ENCODE measurements around the gene TMEM252. TPM values are rescaled to one million over a fixed set of nuclear protein-coding genes. Genes with fewer than 3 reads are reported as not detected.

The TMEM252 gene
- total and polyA plus RNA-seq, 2 donors (not counting 1 experiment from before 2014, with no cell fraction given) = not detected

- H3K27me3 ChIP-seq (replicated peaks in 1 of 4; ENCODE audit: control extremely low read depth in 1 of 4, control insufficient read depth in 3 of 4, insufficient read depth in 4 of 4, low read length in 3 of 4) = no peaks in the 10 kb centered on the region
- no peak for ATAC-seq (ENCODE audit: low read depth)
- ChIA-PET CTCF (interaction anchor here (0.7 to 1.1 kb wide), 2 partner anchors 23 to 141 kb away, joined by 3 to 5 read pairs; no protein-coding TSS in a partner anchor), POLR2A (no interaction called here)
- peak overlapping the region; percentile 47 for H3K27ac Mint-ChIP-seq
- peak overlapping the region; percentile 43 for H2AFZ ChIP-seq (ENCODE audit: insufficient read depth, low read depth, low read length, poor library complexity, severe bottlenecking)
- H3K4me3 Mint-ChIP-seq = peak overlapping the region; percentile 48
- no peaks in the 10 kb centered on the region for H3K79me2 ChIP-seq (ENCODE audit: control insufficient read depth, insufficient read depth, low read length)
- no peaks in the 10 kb centered on the region for H3K36me3 ChIP-seq (replicated peaks in 1 of 2; ENCODE audit: control extremely low read depth in 1 of 2, control insufficient read depth in 1 of 2, extremely low read depth in 1 of 2, insufficient read depth in 2 of 2, low read length in 1 of 2)
- H3K9ac ChIP-seq (ENCODE audit: low read length) = no peak overlapping the region
- H3K4me3 ChIP-seq (ENCODE audit: control extremely low read depth in 1 of 5, extremely low read depth in 1 of 5, insufficient read depth in 1 of 5, low read depth in 2 of 5, low read length in 4 of 5) = peak overlapping the region in 1 of 5 experiments; percentile 6
- H3K9me3 Mint-ChIP-seq (ENCODE audit: insufficient read depth) = no peaks in the 10 kb centered on the region
- H4K20me1 ChIP-seq (ENCODE audit: control insufficient read depth, insufficient read depth, low read length, poor library complexity, severe bottlenecking) = no peaks in the 10 kb centered on the region
- no peaks in the 10 kb centered on the region for H3K27me3 Mint-ChIP-seq
- peaks cover 30% of the 10 kb centered on the region in 2 donors for H3K4me1 ChIP-seq (ENCODE audit: control insufficient read depth in 2 of 2, insufficient read depth in 2 of 2, low read length in 2 of 2)
- H3K9me3 ChIP-seq (ENCODE audit: control extremely low read depth in 1 of 3, control insufficient read depth in 2 of 3, insufficient read depth in 1 of 3, low read length in 2 of 3) = no peaks in the 10 kb centered on the region
- no peak overlapping the region for H3K27ac ChIP-seq (ENCODE audit: low read length in 2 of 2)
- 20% methylated on average over 1 of the region's 3 CpGs for WGBS (ENCODE audit: insufficient coverage)
- DNase-seq = no peak
- H3K4me2 ChIP-seq (replicated peaks; ENCODE audit: low read depth, low read length, poor library complexity, severe bottlenecking) = peak overlapping the region; percentile 66
- intact Hi-C loops (cut with micrococcal nuclease) = loop anchor here (5.0 kb wide), 1 partner anchor 38 kb away; no protein-coding TSS in a partner anchor
- no peak for TF ChIP-seq EZH2 (IDR thresholded peaks at IDR 0.05; ENCODE audit: borderline replicate concordance, insufficient read depth, low read depth, low read length, poor library complexity, severe bottlenecking)
- TF ChIP-seq CTCF (IDR thresholded peaks at IDR 0.05) = no peak
- peaks cover 44% of the 10 kb centered on the region for H3K4me1 Mint-ChIP-seq
Observed at GRCh38 chr9:68545033-68545705, 4.5 kb upstream of the TMEM252 start.

- Histone ChIP-seq H3K9me3 (ENCODE audit: control extremely low read depth in 1 of 3, control insufficient read depth in 2 of 3, insufficient read depth in 1 of 3, low read length in 2 of 3) (no peaks in the 10 kb centered on the region), H4K20me1 (ENCODE audit: control insufficient read depth, insufficient read depth, low read length, poor library complexity, severe bottlenecking) (no peaks in the 10 kb centered on the region), H3K27ac (ENCODE audit: low read length in 2 of 2) (no peak overlapping the region), H3K36me3 (replicated peaks in 1 of 2; ENCODE audit: control extremely low read depth in 1 of 2, control insufficient read depth in 1 of 2, extremely low read depth in 1 of 2, insufficient read depth in 2 of 2, low read length in 1 of 2) (no peaks in the 10 kb centered on the region), H3K79me2 (ENCODE audit: control insufficient read depth, insufficient read depth, low read length) (no peaks in the 10 kb centered on the region), H3K27me3 (replicated peaks in 1 of 4; ENCODE audit: control extremely low read depth in 1 of 4, control insufficient read depth in 3 of 4, insufficient read depth in 4 of 4, low read length in 3 of 4) (no peaks in the 10 kb centered on the region), H2AFZ (ENCODE audit: insufficient read depth, low read depth, low read length, poor library complexity, severe bottlenecking) (no peak overlapping the region), H3K4me1 (ENCODE audit: control insufficient read depth in 2 of 2, insufficient read depth in 2 of 2, low read length in 2 of 2) (peaks cover 13 to 14% of the 10 kb centered on the region in 2 donors), H3K4me2 (replicated peaks; ENCODE audit: low read depth, low read length, poor library complexity, severe bottlenecking) (no peak overlapping the region), H3K9ac (ENCODE audit: low read length) (no peak overlapping the region), H3K4me3 (ENCODE audit: control extremely low read depth in 1 of 5, extremely low read depth in 1 of 5, insufficient read depth in 1 of 5, low read depth in 2 of 5, low read length in 4 of 5) (no peak overlapping the region)
- 50% methylated on average over 2 of the region's 2 CpGs for WGBS (ENCODE audit: insufficient coverage)
- ChIA-PET POLR2A (no interaction called here), CTCF (interaction anchor here (0.9 to 3.2 kb wide), 3 partner anchors 18 to 42 kb away, joined by 3 to 10 read pairs (median 3); no protein-coding TSS in a partner anchor)
- Mint-ChIP-seq H3K27ac (no peak overlapping the region), H3K4me3 (no peak overlapping the region), H3K9me3 (ENCODE audit: insufficient read depth) (no peaks in the 10 kb centered on the region), H3K4me1 (peaks cover 23% of the 10 kb centered on the region), H3K27me3 (no peaks in the 10 kb centered on the region)
- intact Hi-C loops (cut with micrococcal nuclease) = no loop called here
- DNase-seq = no peak
- no peak for ATAC-seq (ENCODE audit: low read depth)
- TF ChIP-seq EZH2 (IDR thresholded peaks at IDR 0.05; ENCODE audit: borderline replicate concordance, insufficient read depth, low read depth, low read length, poor library complexity, severe bottlenecking) (no peak), CTCF (IDR thresholded peaks at IDR 0.05) (no peak)
Observed at GRCh38 chr9:68541568-68541967, 885 bp upstream of the TMEM252 start.
